Raji (cell line): ENCODE measurements around the gene CD300A.

Source experiments
- POLR2A ChIP-seq: IDR thresholded peaks from 2 replicates; pipeline ENCODE4 v1.6.1; 2011; ENCODE audit warnings: low read depth, low read length, control low read depth; ENCODE audit not compliant: insufficient read depth

CD300A gene

GRCh38 chr17:74458835-74459234, 7.6 kb upstream of the CD300A start:
- TF ChIP-seq POLR2A: no peak

DNA sequence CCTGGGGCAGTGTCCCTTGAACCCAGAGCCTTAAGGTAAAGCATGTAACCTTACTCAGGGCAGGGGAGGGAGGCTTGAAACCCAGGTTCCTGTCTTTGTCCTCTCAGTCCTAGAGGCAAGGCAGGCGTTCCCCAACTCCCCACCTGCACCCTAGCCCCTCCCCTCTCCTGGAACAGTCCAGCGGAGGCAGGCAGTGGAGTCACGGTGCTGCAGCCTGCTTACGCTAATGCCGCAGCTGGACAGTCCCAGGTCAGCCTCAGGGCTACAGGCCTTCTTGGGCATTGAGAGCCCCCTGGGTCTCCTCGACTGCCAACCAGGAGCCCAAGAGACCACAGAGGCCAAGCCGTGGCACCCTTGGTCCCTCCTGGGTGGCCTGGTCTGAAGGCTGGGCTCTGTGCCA, 6.8 kb upstream of the CD300A start:
- TF ChIP-seq POLR2A: no peak

- no peak for TF ChIP-seq POLR2A
Measured at GRCh38 chr17:74460241-74460640, 6.2 kb upstream of the CD300A start.

DNA sequence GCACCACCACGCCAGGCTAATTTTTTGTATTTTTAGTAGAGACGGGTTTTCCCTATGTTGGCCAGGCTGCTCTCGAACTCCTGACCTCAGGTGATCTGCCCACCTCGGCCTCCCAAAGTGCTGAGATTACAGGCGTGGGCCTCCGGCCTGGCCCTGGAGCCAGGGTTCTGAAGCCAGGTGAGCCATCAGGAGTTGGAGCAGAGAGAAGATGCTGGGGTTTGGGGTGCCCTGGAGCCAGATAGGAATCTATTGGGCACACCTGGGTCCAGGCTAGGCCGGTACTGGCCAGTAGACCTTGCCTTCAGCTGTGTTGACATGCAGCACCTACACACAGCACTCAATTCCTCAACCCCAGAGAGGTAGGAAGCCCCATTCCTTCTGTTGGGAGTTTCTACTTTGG, 5.4 kb upstream of the CD300A start:
- no peak for TF ChIP-seq POLR2A

GRCh38 chr17:74461611-74462010, 4.8 kb upstream of the CD300A start:
- TF ChIP-seq POLR2A: no peak

GRCh38 chr17:74464730-74465377, 1.6 kb upstream of the CD300A start:
- no peak for TF ChIP-seq POLR2A

- TF ChIP-seq POLR2A: no peak
Measured at GRCh38 chr17:74465378-74466110, 890 bp upstream of the CD300A start.

- no peak for TF ChIP-seq POLR2A
Measured at GRCh38 chr17:74466828-74467184, 372 bp downstream of the CD300A start.

DNA sequence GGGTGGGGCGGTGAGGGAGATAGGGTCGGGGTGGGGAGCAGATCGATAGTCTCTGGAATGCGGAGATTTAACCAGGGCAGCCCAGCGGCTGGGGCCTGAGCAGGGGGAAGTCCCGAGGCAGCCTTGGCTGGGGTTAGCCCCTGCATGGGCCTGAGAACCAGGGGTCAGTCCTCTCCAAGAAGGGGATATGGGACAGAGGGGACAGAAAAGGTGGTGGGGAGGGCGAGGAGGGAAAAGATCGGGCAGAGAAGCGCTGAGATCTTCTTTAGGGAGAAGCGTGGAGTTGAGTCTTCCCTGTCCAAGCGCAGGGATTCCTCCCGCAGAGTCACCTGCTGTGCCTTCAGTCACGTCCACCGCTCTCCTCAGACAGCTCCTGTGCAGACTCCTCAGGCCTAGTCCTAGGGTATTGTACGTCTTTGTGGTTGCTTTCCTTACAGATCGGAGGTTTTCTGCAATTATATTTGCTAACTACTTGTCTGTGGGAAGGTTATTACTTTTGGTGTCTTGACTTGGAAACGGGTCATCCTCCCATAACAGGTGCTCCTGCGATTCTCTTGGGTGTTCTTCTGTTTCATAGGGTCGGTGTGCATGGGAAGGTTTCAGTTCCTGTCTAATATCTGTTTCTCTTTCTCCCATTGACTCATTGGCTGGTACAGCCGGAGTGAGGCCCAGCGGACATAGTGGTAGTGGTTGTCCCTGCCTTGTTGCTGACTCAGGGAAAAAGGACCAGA, 952 bp downstream of the CD300A start:
- no peak for TF ChIP-seq POLR2A

- no peak for TF ChIP-seq POLR2A
Measured at GRCh38 chr17:74471341-74471740, 4.9 kb downstream of the CD300A start.

DNA sequence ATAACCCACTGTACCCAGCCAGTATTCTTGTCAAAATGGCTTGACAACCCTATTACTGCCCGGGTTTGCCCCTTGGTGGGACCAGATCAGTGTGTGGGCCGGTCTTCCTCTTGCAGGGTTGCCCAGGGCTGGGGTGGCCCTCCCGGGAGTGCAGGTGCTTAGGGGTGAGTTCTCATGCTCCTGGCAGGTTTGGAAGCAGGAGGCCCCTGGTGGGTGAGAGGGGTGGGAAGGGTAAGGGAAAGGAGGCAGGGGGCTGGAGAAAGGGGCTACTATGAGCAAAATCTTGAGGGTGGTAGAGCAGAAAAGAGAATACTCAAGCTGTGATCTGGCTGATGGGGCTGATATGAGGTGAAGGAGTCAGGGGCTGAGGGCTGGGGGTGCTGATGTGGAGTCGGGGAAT, 6.5 kb downstream of the CD300A start:
- no peak for TF ChIP-seq POLR2A

DNA sequence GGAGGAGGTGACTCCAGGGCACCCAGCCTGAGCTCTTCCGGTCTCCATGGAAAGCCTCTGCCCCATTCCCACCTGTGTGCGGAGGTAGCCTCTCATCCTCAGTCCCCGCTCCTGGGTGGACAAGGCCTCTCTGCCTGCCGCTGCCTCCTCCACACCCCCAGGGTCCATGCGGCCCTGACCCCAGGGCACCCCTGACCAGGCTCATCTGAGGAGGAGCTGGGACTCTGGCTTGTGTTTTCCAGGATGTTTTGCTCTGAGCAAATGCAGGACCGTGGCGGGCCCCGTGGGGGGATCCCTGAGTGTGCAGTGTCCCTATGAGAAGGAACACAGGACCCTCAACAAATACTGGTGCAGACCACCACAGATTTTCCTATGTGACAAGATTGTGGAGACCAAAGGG, 6.9 kb downstream of the CD300A start:
- no peak for TF ChIP-seq POLR2A

GRCh38 chr17:74474043-74474792, 7.8 kb downstream of the CD300A start:
- no peak for TF ChIP-seq POLR2A

- no peak for TF ChIP-seq POLR2A
Measured at GRCh38 chr17:74475189-74475588, 8.8 kb downstream of the CD300A start.

- TF ChIP-seq POLR2A: no peak
Measured at GRCh38 chr17:74477411-74477810, 11.0 kb downstream of the CD300A start.
